Stimulated activated memory B cell treated with anti-CD40 and anti-IgM and Interleukin-4, amounts not matched to agents 10 μg/mL and 1 μg/mL and 100 μg/mL, for 72 hours (primary cell): ENCODE measurements around the gene PRMT7.

Experiments used
- ATAC-seq: fragments of 150-1000 bp; cut with Tn5 transposase; 2 replicates; pipeline ENCODE4 v1.10.0; 2021
- H3K27ac Mint-ChIP-seq: one replicate; pipeline ENCODE4 v1.8.0; 2022; ENCODE audit warnings: mild to moderate bottlenecking, mixed read lengths
- H3K27me3 Mint-ChIP-seq: one replicate; pipeline ENCODE4 v1.8.0; 2022; ENCODE audit warnings: mixed read lengths
- H3K36me3 Mint-ChIP-seq: one replicate; pipeline ENCODE4 v1.8.0; 2022; ENCODE audit warnings: mixed read lengths
- H3K4me1 Mint-ChIP-seq: one replicate; pipeline ENCODE4 v1.8.0; 2022; ENCODE audit warnings: mixed read lengths
- H3K4me3 Mint-ChIP-seq: one replicate; pipeline ENCODE4 v1.8.0; 2022; ENCODE audit warnings: mild to moderate bottlenecking, moderate library complexity, mixed read lengths
- H3K9me3 Mint-ChIP-seq: one replicate; pipeline ENCODE4 v1.8.0; 2022; ENCODE audit warnings: mixed read lengths

PRMT7 gene

GRCh38 chr16:68368301-68368888, 57.6 kb downstream of the PRMT7 start:
- Mint-ChIP-seq H3K36me3 (no peaks in the 10 kb centered on the region), H3K4me3 (peak overlapping the region; percentile 75), H3K27ac (peak overlapping the region; percentile 56), H3K27me3 (no peaks in the 10 kb centered on the region), H3K4me1 (peaks cover 79% of the 10 kb centered on the region), H3K9me3 (no peaks in the 10 kb centered on the region)
- ATAC-seq, result peak; percentile 68

- H3K4me3 Mint-ChIP-seq, result peak overlapping the region; percentile 75
- peak overlapping the region; percentile 56 for H3K27ac Mint-ChIP-seq
- H3K27me3 Mint-ChIP-seq, result no peaks in the 10 kb centered on the region
- H3K9me3 Mint-ChIP-seq, result no peaks in the 10 kb centered on the region
- no peaks in the 10 kb centered on the region for H3K36me3 Mint-ChIP-seq
- ATAC-seq, result peak; percentile 17
- H3K4me1 Mint-ChIP-seq, result peaks cover 75% of the 10 kb centered on the region
These were observed 58.3 kb downstream of the PRMT7 start for GRCh38 chr16:68369168-68369567.

GRCh38 chr16:68369697-68370580, 59.1 kb downstream of the PRMT7 start:
- Mint-ChIP-seq H3K4me3 (peak overlapping the region; percentile 32), H3K36me3 (no peaks in the 10 kb centered on the region), H3K27me3 (no peaks in the 10 kb centered on the region), H3K9me3 (no peaks in the 10 kb centered on the region), H3K27ac (peak overlapping the region; percentile 56), H3K4me1 (peaks cover 67% of the 10 kb centered on the region)
- peak; percentile 63 for ATAC-seq

DNA sequence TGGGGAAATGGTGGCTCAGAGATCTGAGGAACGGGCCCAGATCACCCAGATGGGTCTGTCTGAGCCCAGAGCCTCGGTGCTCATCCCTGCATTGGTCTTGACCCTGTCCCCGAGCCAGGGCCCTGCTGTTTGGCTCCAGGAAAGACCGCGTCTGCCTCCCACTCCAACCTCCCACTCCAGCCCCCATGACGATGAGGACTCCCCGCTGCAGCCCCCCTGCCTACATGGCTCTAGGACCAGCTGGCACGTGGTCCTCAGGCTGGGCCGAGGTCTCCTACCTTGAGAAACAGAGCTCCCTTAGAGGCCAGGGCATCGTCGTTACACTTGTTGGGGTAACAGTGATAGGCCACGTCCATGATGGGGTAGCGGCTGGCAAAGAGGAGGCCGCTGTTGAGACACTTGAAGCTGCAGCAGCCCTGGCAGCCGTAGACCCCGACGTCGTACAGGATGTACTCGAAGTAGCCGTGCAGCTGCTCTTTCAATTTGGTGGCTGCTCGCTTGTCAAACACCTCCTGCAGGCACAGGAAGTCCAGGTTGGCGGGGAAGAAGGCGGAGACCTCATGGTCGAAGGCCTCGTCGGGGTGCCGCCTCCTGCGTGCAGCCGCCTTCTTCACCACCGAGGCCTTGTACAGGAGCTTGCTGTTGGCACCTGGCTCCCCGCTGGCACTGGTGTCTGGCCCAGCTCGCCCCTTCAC, 59.9 kb downstream of the PRMT7 start:
- Mint-ChIP-seq H3K9me3 (no peaks in the 10 kb centered on the region), H3K27ac (peak overlapping the region; percentile 42), H3K36me3 (no peaks in the 10 kb centered on the region), H3K27me3 (no peaks in the 10 kb centered on the region), H3K4me1 (peaks cover 59% of the 10 kb centered on the region), H3K4me3 (peak overlapping the region; percentile 32)
- peak; percentile 3 for ATAC-seq

DNA sequence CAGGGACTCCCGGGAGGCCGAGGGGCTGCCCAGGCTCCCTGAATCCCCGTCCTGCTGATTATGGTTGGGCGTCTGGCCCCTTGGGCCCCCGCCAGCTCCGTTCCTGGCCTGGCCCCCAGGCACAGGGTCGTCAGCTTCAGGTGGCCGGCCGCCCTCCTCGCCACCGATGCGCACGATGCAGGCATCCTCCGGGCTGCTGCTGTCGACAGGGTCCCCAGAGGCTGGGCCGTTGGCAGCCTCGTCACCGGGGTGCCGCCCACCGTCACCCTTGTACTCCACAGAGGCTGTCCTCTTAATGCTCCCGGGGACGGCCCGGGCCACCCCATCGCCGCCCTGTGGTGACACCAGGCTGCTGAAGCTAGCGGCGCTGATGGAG, 60.4 kb downstream of the PRMT7 start:
- Mint-ChIP-seq H3K36me3 (no peaks in the 10 kb centered on the region), H3K4me1 (peaks cover 54% of the 10 kb centered on the region), H3K9me3 (no peaks in the 10 kb centered on the region), H3K4me3 (no peak overlapping the region), H3K27ac (no peak overlapping the region), H3K27me3 (no peaks in the 10 kb centered on the region)
- ATAC-seq, result no peak

DNA sequence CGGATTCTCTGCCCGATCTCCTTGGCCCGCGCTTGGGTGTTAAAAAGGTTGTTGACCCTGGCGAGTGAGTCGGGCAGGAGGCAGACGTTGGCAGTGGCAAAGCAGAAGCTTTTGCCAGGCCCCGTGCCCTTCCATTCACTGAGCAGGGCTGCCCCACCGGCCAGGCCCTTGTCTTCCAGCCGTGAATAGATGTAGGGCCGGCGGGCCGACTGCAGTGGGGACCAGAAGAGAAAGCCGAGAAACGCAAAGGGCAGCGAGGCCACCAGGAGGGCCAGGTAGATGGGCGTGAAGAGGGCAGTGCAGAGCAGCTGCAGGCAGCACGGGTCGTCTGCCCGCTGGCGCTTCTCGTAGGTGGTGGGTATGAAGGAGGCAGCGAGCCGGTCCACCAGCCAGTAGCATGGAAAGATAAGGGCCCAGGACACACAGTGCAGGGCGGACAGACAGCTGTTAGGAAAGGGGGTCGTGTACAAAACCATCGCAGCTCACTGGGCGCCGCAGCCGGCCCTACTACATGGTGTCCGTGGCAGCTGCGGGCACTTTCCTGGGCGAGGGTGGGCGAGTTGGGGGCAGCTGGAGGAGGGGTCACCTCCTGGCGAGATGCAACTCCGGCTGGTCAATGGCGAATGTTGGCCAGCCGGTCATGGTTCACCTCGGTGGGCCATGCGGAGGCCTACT, 61.0 kb downstream of the PRMT7 start:
- Mint-ChIP-seq H3K36me3 (no peaks in the 10 kb centered on the region), H3K4me3 (no peak overlapping the region), H3K27ac (no peak overlapping the region), H3K4me1 (peaks cover 50% of the 10 kb centered on the region), H3K27me3 (no peaks in the 10 kb centered on the region), H3K9me3 (no peaks in the 10 kb centered on the region)
- no peak for ATAC-seq

DNA sequence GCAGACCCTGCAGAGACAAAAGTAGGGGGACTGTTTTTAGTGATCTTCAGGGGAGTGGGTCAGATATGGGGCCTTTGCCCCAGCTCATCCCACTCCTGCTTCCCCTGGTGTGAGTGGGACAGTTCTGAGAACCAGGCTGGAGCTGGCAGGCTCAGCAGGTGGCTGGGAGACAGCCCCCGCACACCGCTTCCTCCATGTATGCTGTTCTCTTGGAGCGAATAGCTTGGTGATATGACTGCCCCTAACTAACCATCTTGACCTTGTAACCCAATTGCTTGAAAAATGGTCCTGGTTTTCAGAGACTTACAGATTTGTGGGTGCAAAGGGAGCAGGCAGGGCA, 61.5 kb downstream of the PRMT7 start:
- H3K27me3 Mint-ChIP-seq, result no peaks in the 10 kb centered on the region
- H3K9me3 Mint-ChIP-seq, result no peaks in the 10 kb centered on the region
- H3K36me3 Mint-ChIP-seq, result no peaks in the 10 kb centered on the region
- no peak overlapping the region for H3K4me3 Mint-ChIP-seq
- H3K4me1 Mint-ChIP-seq, result peaks cover 45% of the 10 kb centered on the region
- ATAC-seq, result no peak
- H3K27ac Mint-ChIP-seq, result no peak overlapping the region

DNA sequence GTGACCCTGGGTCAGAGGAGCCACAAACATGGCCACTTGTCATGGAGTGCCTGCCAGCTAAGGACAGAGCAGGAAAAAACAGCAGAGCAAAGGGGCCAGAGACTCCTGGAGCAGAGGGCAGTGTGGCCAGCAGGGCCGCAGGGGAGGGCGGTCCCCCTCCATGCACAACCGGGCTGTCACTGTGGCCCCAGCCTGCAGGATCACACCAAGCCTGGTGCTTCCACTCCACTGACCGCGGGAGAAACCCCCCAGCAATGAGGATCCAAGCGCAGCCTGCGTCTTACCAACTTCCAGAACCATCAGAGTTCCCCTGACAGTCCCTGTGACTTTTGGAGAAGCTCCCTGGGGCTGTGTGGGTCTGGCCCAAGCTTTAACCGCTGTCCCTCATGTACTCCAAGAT, 62.0 kb downstream of the PRMT7 start:
- no peak overlapping the region for H3K4me3 Mint-ChIP-seq
- H3K9me3 Mint-ChIP-seq, result no peaks in the 10 kb centered on the region
- no peaks in the 10 kb centered on the region for H3K36me3 Mint-ChIP-seq
- H3K4me1 Mint-ChIP-seq, result peaks cover 40% of the 10 kb centered on the region
- H3K27me3 Mint-ChIP-seq, result no peaks in the 10 kb centered on the region
- no peak overlapping the region for H3K27ac Mint-ChIP-seq
- ATAC-seq, result no peak

GRCh38 chr16:68373528-68374245, 62.9 kb downstream of the PRMT7 start:
- H3K4me3 Mint-ChIP-seq, result no peak overlapping the region
- no peak overlapping the region for H3K27ac Mint-ChIP-seq
- H3K36me3 Mint-ChIP-seq, result no peaks in the 10 kb centered on the region
- H3K9me3 Mint-ChIP-seq, result no peaks in the 10 kb centered on the region
- no peak for ATAC-seq
- no peaks in the 10 kb centered on the region for H3K27me3 Mint-ChIP-seq
- peaks cover 37% of the 10 kb centered on the region for H3K4me1 Mint-ChIP-seq

GRCh38 chr16:68374246-68374805, 63.5 kb downstream of the PRMT7 start:
- Mint-ChIP-seq H3K36me3 (no peaks in the 10 kb centered on the region), H3K9me3 (no peaks in the 10 kb centered on the region), H3K27me3 (no peaks in the 10 kb centered on the region), H3K27ac (no peak overlapping the region), H3K4me3 (no peak overlapping the region), H3K4me1 (peaks cover 37% of the 10 kb centered on the region)
- ATAC-seq, result no peak

DNA sequence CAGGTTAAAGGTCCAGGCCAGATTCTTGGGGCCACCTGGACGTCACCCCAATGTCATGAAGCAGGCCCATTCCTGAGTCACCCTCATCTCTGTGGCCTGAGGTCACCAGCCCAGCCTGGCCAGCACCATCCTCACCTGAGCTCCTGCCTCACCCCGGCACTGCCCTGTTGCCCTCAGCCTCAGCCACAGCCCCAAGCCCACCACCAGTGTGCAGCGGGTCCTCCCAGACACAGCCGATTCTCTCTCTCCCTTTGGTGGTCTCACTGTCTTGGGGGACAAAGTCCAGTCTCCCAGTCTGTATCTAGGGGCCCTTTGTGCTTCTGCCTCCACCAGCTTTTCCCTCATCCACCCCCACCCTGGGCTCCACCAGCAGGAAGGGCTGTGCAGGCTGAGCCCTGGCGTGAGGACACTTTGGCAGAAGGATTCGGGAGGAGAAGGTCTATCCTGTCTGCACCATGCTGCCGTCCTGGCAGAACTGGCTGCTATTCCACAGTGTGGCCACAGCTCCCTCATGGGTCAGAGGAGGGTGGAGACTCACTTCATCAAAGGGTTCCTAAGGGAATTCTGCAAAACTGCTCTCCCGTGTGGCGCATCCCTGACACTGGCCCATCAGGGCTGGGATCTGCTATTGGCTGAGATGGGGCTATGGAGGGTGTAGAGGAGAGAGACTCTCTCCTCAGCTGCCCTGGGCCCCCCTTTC, 64.3 kb downstream of the PRMT7 start:
- no peak overlapping the region for H3K4me3 Mint-ChIP-seq
- H3K36me3 Mint-ChIP-seq, result no peaks in the 10 kb centered on the region
- H3K4me1 Mint-ChIP-seq, result peaks cover 36% of the 10 kb centered on the region
- H3K27me3 Mint-ChIP-seq, result no peaks in the 10 kb centered on the region
- no peak for ATAC-seq
- peak overlapping the region; percentile 64 for H3K27ac Mint-ChIP-seq
- no peaks in the 10 kb centered on the region for H3K9me3 Mint-ChIP-seq

GRCh38 chr16:68375801-68376536, 65.2 kb downstream of the PRMT7 start:
- no peaks in the 10 kb centered on the region for H3K36me3 Mint-ChIP-seq
- no peak for ATAC-seq
- H3K9me3 Mint-ChIP-seq, result no peaks in the 10 kb centered on the region
- H3K4me3 Mint-ChIP-seq, result no peak overlapping the region
- H3K4me1 Mint-ChIP-seq, result peaks cover 35% of the 10 kb centered on the region
- H3K27ac Mint-ChIP-seq, result no peak overlapping the region
- no peaks in the 10 kb centered on the region for H3K27me3 Mint-ChIP-seq

DNA sequence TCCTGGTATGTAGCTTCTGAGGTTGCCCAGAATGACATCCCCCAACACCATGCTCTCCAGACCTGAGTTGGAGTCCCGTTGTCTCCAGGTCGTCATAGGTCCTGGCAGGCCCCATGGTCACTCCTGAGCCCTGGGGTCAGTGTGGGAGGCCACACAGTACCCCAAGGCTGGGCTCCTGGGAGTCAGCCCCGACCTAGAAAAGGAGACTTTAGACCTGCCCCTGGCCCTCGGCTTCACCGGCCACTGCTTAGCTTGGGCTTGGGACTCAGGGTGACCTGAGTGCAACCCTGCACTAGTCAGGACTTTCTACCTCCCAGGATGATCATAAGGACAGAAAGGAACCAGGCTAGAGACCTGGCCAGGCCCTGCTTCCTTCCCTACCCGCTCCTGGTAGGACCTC, 65.8 kb downstream of the PRMT7 start:
- Mint-ChIP-seq H3K27me3 (no peaks in the 10 kb centered on the region), H3K4me1 (peaks cover 37% of the 10 kb centered on the region), H3K4me3 (no peak overlapping the region), H3K9me3 (no peaks in the 10 kb centered on the region), H3K36me3 (no peaks in the 10 kb centered on the region), H3K27ac (no peak overlapping the region)
- no peak for ATAC-seq

GRCh38 chr16:68377221-68377620, 66.4 kb downstream of the PRMT7 start:
- H3K9me3 Mint-ChIP-seq, result no peaks in the 10 kb centered on the region
- no peak overlapping the region for H3K27ac Mint-ChIP-seq
- no peak overlapping the region for H3K4me3 Mint-ChIP-seq
- no peak for ATAC-seq
- peaks cover 38% of the 10 kb centered on the region for H3K4me1 Mint-ChIP-seq
- H3K27me3 Mint-ChIP-seq, result no peaks in the 10 kb centered on the region
- H3K36me3 Mint-ChIP-seq, result no peaks in the 10 kb centered on the region
